AG10803 (cell line): ENCODE measurements around the gene RASA3.

ENCODE experiments used
- DNase-seq: peaks from one replicate; pipeline ENCODE4 v3.0.0; 2010; ENCODE audit warnings: low read depth
- H3K4me3 ChIP-seq: 2 replicates; pipeline ENCODE4 v1.5.1; 2011; ENCODE audit warnings: mild to moderate bottlenecking, low read length, control low read depth
- TF ChIP-seq, protein P1 (sequence below): conservative IDR thresholded peaks from 2 replicates; pipeline ENCODE4 v1.5.1; 2011; ENCODE audit warnings: mild to moderate bottlenecking, low read length, control low read depth, inconsistent platforms

The RASA3 gene

DNA sequence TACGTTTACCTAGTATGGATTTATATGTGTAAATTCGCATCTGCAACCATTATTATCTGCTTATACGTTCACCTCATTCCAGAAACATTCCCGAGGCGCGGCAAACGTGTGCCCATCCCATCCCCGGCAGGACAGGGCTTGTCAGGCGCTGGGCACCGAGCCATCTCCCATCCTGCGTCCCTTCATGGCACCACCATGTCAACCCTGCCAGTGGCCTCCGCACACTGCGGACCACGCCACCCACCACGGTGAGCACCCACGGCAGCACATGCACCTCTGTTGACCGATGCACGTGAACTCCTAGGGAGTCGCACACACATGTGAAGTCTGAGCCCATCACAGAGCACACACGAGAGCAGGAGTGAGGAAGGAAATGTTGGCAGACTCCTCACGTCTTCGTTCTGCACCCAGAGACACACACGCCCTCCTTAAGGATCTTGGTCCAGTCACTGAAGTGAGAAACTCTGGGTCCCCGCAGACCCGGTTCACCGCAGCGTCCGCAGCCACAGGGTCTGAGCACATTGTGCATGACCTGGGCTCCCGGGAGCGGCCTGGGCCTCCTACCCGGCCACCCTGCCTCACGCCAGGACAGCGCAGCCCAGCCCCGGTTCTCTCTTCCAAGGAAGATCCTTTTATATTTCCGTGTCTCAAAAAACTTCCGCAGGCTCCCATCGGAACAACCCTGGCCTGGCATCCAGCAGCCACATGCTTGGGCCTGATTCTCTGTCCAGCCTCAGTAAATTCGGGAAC, 90.2 kb downstream of the RASA3 start:
- DNase-seq, result no peak
- TF ChIP-seq, protein P1, sequence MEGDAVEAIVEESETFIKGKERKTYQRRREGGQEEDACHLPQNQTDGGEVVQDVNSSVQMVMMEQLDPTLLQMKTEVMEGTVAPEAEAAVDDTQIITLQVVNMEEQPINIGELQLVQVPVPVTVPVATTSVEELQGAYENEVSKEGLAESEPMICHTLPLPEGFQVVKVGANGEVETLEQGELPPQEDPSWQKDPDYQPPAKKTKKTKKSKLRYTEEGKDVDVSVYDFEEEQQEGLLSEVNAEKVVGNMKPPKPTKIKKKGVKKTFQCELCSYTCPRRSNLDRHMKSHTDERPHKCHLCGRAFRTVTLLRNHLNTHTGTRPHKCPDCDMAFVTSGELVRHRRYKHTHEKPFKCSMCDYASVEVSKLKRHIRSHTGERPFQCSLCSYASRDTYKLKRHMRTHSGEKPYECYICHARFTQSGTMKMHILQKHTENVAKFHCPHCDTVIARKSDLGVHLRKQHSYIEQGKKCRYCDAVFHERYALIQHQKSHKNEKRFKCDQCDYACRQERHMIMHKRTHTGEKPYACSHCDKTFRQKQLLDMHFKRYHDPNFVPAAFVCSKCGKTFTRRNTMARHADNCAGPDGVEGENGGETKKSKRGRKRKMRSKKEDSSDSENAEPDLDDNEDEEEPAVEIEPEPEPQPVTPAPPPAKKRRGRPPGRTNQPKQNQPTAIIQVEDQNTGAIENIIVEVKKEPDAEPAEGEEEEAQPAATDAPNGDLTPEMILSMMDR, result no peak
- no peak overlapping the region for H3K4me3 ChIP-seq

DNA sequence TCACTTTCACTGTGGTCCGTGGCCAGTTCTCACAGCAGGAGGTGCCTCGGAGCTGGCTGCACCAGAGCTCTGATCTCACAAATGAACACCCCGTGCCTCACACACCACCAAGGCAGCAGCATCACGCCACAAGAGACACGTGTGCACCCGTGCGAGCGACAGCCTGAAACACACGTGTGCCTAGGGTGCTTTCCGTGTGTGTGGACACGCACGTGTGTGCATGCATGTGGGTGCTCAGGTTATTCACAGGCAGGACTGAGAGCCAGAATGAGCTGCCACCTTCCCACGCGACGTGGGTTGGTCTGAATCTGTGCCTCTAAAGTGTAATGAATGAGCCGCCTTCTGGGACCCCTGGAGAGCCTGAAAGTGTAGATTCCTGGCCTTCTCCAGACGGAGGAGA, 90.9 kb downstream of the RASA3 start:
- TF ChIP-seq, protein P1, result no peak
- DNase-seq, result no peak
- H3K4me3 ChIP-seq, result no peak overlapping the region

DNA sequence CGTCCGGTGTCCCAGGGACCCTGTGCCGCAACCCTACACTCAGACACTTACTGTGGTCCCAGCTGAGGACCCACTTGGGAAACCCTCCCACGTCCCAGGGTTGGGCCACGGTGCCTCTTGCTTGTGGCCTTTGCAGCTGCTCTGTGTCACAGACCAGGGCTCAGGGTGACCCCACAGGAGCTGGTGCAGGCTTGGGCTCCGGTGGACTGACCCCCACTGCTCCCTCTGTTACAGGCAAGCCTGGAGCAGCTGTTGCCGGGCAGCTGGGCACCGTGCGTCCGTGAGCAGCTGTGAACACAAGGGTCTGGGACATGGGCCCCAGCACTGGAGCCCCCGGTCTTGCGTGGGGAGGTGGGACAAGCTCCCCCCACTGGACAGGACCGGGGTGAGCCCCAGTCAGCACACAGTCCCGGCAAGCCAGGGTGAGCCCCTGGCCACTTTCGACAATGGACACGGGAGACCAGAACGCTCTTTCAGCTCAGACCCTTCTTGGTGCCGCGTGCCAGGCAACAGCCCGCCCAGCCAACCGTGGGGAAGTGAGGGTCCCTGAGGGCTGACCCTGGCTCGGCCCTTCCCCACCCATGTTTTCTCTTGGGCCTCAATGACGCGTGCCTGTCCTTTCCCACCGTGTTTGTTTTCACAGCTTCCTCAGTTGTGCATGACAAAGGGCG, 92.8 kb downstream of the RASA3 start:
- H3K4me3 ChIP-seq, result no peak overlapping the region
- no peak for DNase-seq
- TF ChIP-seq, protein P1, result no peak

DNA sequence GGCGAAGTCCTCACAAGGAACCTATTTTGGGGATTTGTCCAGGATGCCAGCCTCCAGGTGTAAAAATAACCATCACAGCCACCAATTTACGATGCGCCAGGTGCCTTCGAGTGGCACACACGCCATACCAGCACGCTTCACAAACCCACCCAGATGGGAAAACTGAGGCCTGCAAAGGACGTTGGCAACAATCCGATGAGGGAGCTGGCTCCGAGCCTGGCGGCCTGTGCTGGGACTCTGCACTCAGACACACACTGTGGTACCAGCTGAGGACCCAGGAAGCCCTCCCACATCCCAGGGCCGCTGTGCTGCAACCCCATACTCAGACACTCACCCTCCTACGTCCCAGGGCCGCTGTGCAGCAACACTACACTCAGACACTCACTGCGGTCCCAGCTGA, 93.5 kb downstream of the RASA3 start:
- DNase-seq, result no peak
- H3K4me3 ChIP-seq, result no peak overlapping the region
- TF ChIP-seq, protein P1, result no peak

DNA sequence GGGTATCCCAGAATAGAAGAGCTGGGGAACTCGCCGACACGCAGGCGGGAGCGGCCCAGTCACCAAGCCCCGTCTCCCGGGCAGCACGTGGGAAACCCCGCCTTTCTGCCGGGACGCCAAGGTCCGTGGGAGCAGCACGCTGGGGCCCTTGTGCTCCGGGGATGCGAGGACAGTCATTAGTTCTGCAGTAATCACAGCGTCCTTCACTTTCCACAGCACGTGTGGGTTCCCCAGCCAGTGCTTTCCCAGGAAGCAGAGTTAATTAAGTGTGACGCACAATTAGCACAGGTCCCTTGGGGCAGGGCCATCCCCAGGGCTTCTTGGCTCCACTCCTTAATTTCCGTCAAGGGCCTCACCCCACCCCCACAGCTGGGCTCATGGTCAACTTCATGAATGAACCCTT, 94.2 kb downstream of the RASA3 start:
- TF ChIP-seq, protein P1, result no peak
- DNase-seq, result no peak
- no peak overlapping the region for H3K4me3 ChIP-seq

DNA sequence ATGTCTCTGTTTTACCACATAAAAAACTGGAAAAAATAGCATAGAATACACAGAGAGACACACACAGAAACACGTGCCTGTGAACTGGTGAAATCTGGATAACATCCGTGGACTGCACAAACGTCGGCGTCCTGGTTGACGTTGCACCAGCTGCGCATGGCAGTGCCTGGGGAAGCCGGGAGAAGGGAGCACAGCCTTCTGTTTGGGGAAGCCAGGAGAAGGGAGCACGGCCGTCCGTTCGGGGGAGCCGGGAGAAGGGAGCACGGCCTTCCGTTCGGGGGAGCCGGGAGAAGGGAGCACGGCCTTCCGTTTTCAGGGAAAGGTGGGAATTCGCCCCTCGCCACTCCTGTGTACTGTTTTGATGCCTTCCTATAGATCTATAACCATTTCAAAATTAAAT, 94.7 kb downstream of the RASA3 start:
- DNase-seq, result no peak
- H3K4me3 ChIP-seq, result no peak overlapping the region
- TF ChIP-seq, protein P1, result no peak
